Mesendoderm (in vitro differentiated cells): ENCODE data around the gene EVI5L.

Source experiments
- DNase-seq: peaks from one replicate; pipeline ENCODE4 v3.0.0; 2013
- H2AK5ac ChIP-seq: 2 replicates; pipeline ENCODE4 v1.6.1; 2013; ENCODE audit warnings: low read length, inconsistent platforms
- H2BK120ac ChIP-seq: 2 replicates; pipeline ENCODE4 v1.6.1; 2013; ENCODE audit warnings: low read depth, mild to moderate bottlenecking, low read length, moderate library complexity, mixed read lengths
- H2BK15ac ChIP-seq: replicated peaks from 2 replicates; pipeline ENCODE4 v1.6.1; 2013; ENCODE audit warnings: low read depth, mild to moderate bottlenecking, moderate library complexity
- H2BK5ac ChIP-seq: 2 replicates; pipeline ENCODE4 v1.6.1; 2013; ENCODE audit warnings: low read length, inconsistent platforms
- H3K18ac ChIP-seq: 2 replicates; pipeline ENCODE4 v1.6.1; 2013; ENCODE audit warnings: mild to moderate bottlenecking, low read length, mixed read lengths
- H3K23ac ChIP-seq: one replicate; pipeline ENCODE4 v1.6.1; 2013; ENCODE audit warnings: low read length
- H3K27ac ChIP-seq: 2 replicates; pipeline ENCODE4 v1.5.1; 2013; ENCODE audit warnings: low read depth, mild to moderate bottlenecking, inconsistent platforms, low read length, moderate library complexity
- H3K27me3 ChIP-seq: 2 replicates; pipeline ENCODE4 v1.6.1; 2013; ENCODE audit warnings: low read length, control low read depth, mild to moderate bottlenecking, inconsistent platforms; ENCODE audit not compliant: insufficient read depth, poor library complexity
- H3K36me3 ChIP-seq: 2 replicates; pipeline ENCODE4 v1.6.1; 2013; ENCODE audit warnings: low read length, inconsistent platforms; ENCODE audit not compliant: control insufficient read depth, insufficient read depth
- H3K4ac ChIP-seq: one replicate; pipeline ENCODE4 v1.6.1; 2013; ENCODE audit warnings: low read depth, mild to moderate bottlenecking, low read length, moderate library complexity
- H3K4me1 ChIP-seq: 2 replicates; pipeline ENCODE4 v1.6.1; 2013; ENCODE audit warnings: low read depth, low read length, inconsistent platforms; ENCODE audit not compliant: control insufficient read depth
- H3K4me2 ChIP-seq: 2 replicates; pipeline ENCODE4 v1.6.1; 2013; ENCODE audit warnings: low read length
- H3K4me3 ChIP-seq: 2 replicates; pipeline ENCODE4 v1.5.1; 2013; ENCODE audit warnings: mild to moderate bottlenecking, low read length
- H3K56ac ChIP-seq: one replicate; pipeline ENCODE4 v1.6.1; 2013; ENCODE audit warnings: low read length
- H3K79me1 ChIP-seq: 2 replicates; pipeline ENCODE4 v1.6.1; 2013; ENCODE audit warnings: low read length, inconsistent platforms
- H3K79me2 ChIP-seq: 2 replicates; pipeline ENCODE4 v1.6.1; 2013; ENCODE audit warnings: mild to moderate bottlenecking, low read length; ENCODE audit not compliant: control insufficient read depth, insufficient read depth
- H3K9ac ChIP-seq: 2 replicates; pipeline ENCODE4 v1.6.1; 2013; ENCODE audit warnings: low read length, inconsistent platforms
- H4K5ac ChIP-seq: one replicate; pipeline ENCODE4 v1.6.1; 2013; ENCODE audit warnings: low read length
- H4K8ac ChIP-seq: one replicate; pipeline ENCODE4 v1.6.1; 2013; ENCODE audit warnings: low read depth, mild to moderate bottlenecking, control low read depth, low read length, moderate library complexity
- WGBS: extraction: QIAGEN DNeasy Blood & Tissue Kit; methylation state at CpG from one replicate; pipeline ENCODE4 v1.1.7; 2013; ENCODE audit warnings: low lambda C conversion rate, missing lambda C conversion rate; ENCODE audit not compliant: insufficient coverage; ENCODE audit errors: extremely low coverage; 5-methylcytosine and 5-hydroxymethylcytosine counted together

The EVI5L gene

DNA sequence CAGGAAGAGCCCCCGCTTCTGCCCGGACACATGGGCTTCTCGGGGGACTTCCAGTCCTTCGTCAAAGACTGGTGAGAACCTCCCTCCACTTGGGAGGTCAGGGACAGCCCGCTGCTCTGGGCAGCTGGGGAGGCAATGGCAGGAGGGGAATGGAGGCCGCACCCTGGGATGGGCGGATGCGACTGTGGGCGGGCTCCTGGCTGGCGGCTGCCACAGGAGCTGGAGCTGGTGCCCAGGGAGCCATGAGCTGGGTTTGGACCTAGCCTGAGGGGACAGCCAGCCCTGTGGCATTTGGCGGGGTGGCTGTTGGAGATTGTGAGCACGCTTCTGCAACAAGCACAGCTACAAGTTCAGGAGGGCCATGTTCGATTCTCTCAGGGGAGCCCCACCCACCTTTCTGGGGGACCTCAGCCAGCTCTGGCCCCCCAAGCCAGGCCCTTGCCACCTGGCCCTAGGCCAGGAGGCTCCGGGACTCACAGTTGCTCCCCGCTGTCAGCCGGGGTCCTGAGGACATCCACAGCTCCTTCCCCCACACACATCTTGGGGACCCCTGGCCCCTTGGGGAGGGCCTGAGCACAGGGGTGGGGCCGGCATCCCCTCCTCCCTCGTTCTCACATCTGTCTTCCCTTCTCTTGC lies 81.6 kb downstream of the EVI5L start:
- Histone ChIP-seq H3K27ac (no peak overlapping the region), H4K5ac (no peak overlapping the region), H3K4me1 (no peaks in the 10 kb centered on the region), H3K79me1 (peaks cover 4% of the 10 kb centered on the region), H3K9ac (no peak overlapping the region), H3K79me2 (no peaks in the 10 kb centered on the region), H3K36me3 (peaks cover 3% of the 10 kb centered on the region), H2BK120ac (no peak overlapping the region), H2AK5ac (no peak overlapping the region), H3K4me2 (no peak overlapping the region), H3K4ac (no peak overlapping the region), H4K8ac (no peak overlapping the region), H3K23ac (no peak overlapping the region), H2BK15ac (no peak overlapping the region), H3K27me3 (peaks cover 12% of the 10 kb centered on the region), H3K4me3 (no peak overlapping the region), H3K18ac (no peak overlapping the region), H2BK5ac (no peak overlapping the region), H3K56ac (no peak overlapping the region)
- WGBS = no CpG with 5 or more reads among the region's 18 CpGs
- DNase-seq = no peak

GRCh38 chr19:7912144-7912696 lies 82.2 kb downstream of the EVI5L start:
- Histone ChIP-seq H3K79me2 (no peaks in the 10 kb centered on the region), H4K5ac (no peak overlapping the region), H3K4me2 (no peak overlapping the region), H3K4ac (no peak overlapping the region), H3K4me1 (no peaks in the 10 kb centered on the region), H2BK120ac (no peak overlapping the region), H3K36me3 (peaks cover 3% of the 10 kb centered on the region), H2AK5ac (no peak overlapping the region), H3K27me3 (peaks cover 18% of the 10 kb centered on the region), H2BK5ac (no peak overlapping the region), H3K27ac (no peak overlapping the region), H2BK15ac (no peak overlapping the region), H3K23ac (no peak overlapping the region), H3K79me1 (peaks cover 4% of the 10 kb centered on the region), H3K56ac (no peak overlapping the region), H3K4me3 (no peak overlapping the region), H3K18ac (no peak overlapping the region), H4K8ac (no peak overlapping the region), H3K9ac (no peak overlapping the region)
- WGBS = no CpG with 5 or more reads among the region's 31 CpGs
- DNase-seq = no peak

GRCh38 chr19:7912697-7913564 lies 82.9 kb downstream of the EVI5L start:
- Histone ChIP-seq H3K79me1 (no peaks in the 10 kb centered on the region), H3K23ac (no peak overlapping the region), H3K27me3 (peaks cover 19% of the 10 kb centered on the region), H2BK120ac (no peak overlapping the region), H2BK5ac (no peak overlapping the region), H4K5ac (no peak overlapping the region), H4K8ac (no peak overlapping the region), H3K36me3 (peaks cover 3% of the 10 kb centered on the region), H3K4me3 (no peak overlapping the region), H3K4me2 (no peak overlapping the region), H3K4me1 (no peaks in the 10 kb centered on the region), H3K27ac (no peak overlapping the region), H3K4ac (no peak overlapping the region), H3K9ac (no peak overlapping the region), H2BK15ac (no peak overlapping the region), H2AK5ac (no peak overlapping the region), H3K56ac (no peak overlapping the region), H3K79me2 (no peaks in the 10 kb centered on the region), H3K18ac (no peak overlapping the region)
- DNase-seq = no peak
- no CpG with 5 or more reads among the region's 39 CpGs for WGBS

DNA sequence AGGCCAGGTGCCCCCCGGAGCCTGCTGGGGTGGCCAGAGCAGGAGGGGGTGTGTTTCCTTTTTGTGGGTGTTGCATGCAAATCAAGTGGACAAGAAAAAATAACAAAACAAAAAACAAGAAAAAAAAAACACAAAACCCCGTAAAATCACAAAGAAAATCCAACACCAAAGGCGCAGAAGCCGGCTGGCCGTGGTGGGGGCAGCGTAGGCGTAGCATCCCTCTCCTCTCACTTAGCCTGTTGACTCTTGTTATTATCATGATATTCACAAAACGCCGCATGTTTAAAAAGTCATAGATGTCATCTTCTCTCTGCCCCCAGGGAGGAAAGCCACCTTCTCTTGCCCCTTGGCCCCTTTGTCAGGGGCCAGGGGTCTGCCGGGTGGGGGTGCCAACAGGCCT lies 83.6 kb downstream of the EVI5L start:
- H3K27me3 ChIP-seq = peaks cover 19% of the 10 kb centered on the region

DNA sequence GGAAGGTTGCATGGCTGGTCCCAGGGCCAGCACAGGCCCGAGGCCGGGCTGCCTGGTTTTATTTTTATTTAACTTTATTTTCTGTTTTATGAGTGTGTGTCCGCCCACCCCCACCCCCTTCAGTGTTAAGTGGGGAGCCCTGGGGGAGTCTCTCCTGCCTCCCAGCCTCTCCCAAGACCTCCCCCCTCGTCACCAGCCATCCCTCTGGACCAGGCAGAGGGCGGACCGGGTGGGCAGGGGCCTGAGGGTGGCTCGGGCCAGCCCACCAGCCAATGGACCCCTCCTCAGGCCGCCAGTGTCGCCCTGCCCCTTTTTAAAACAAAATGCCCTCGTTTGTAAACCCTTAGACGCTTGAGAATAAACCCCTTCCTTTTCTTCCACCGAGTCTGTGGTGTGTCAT lies 84.1 kb downstream of the EVI5L start:
- Histone ChIP-seq H3K4me3 (no peak overlapping the region), H2BK120ac (no peak overlapping the region), H3K27me3 (peaks cover 19% of the 10 kb centered on the region), H3K4ac (no peak overlapping the region), H3K23ac (no peak overlapping the region), H3K27ac (no peak overlapping the region), H3K9ac (no peak overlapping the region), H3K36me3 (peaks cover 3% of the 10 kb centered on the region), H2AK5ac (no peak overlapping the region), H4K8ac (no peak overlapping the region), H3K4me1 (no peaks in the 10 kb centered on the region), H3K56ac (no peak overlapping the region), H2BK5ac (no peak overlapping the region), H3K79me2 (no peaks in the 10 kb centered on the region), H3K4me2 (no peak overlapping the region), H3K79me1 (no peaks in the 10 kb centered on the region), H2BK15ac (no peak overlapping the region), H3K18ac (no peak overlapping the region), H4K5ac (no peak overlapping the region)
- no peak for DNase-seq
- WGBS = no CpG with 5 or more reads among the region's 12 CpGs

More for the DNA sequence above, 83.6 kb downstream of the EVI5L start:
- no peak for DNase-seq
- Histone ChIP-seq H4K5ac (no peak overlapping the region), H3K9ac (no peak overlapping the region), H3K36me3 (peaks cover 3% of the 10 kb centered on the region), H3K4me1 (no peaks in the 10 kb centered on the region), H2BK15ac (no peak overlapping the region), H4K8ac (no peak overlapping the region), H3K18ac (no peak overlapping the region), H3K79me2 (no peaks in the 10 kb centered on the region), H2BK120ac (no peak overlapping the region), H3K79me1 (no peaks in the 10 kb centered on the region), H3K4ac (no peak overlapping the region), H3K23ac (no peak overlapping the region), H3K4me3 (no peak overlapping the region), H2AK5ac (no peak overlapping the region), H2BK5ac (no peak overlapping the region), H3K56ac (no peak overlapping the region), H3K4me2 (no peak overlapping the region), H3K27ac (no peak overlapping the region)
- WGBS = no CpG with 5 or more reads among the region's 10 CpGs
